Thoracic aorta (tissue), 2 donors: ENCODE measurements around the gene PTPRO. TPM values are rescaled to one million over a fixed set of nuclear protein-coding genes. Genes with fewer than 3 reads are reported as not detected.

ENCODE experiments used
- ATAC-seq: fragments of 150-250 bp; one replicate; pipeline ENCODE4 v1.8.0; 2017; ENCODE audit warnings: low read depth; ENCODE audit not compliant: insufficient number of reproducible peaks, low FRiP score
- DNase-seq: peaks from one replicate; pipeline ENCODE4 v3.0.0-alpha.2; 2020; ENCODE audit warnings: low spot score
- H3K27ac ChIP-seq, 2 donors: fragments of 200-600 bp; sonication (generic); 1 replicate in 1 of 2; 2 replicates in 1 of 2; pipeline ENCODE4 v1.5.1; 2016; ENCODE audit warnings: mild to moderate bottlenecking in 2 of 2, moderate library complexity in 2 of 2
- H3K27me3 ChIP-seq: fragments of 200-600 bp; sonication (generic); replicated peaks from 2 replicates; pipeline ENCODE4 v1.6.0; 2016; ENCODE audit warnings: mild to moderate bottlenecking; ENCODE audit not compliant: insufficient read depth
- H3K36me3 ChIP-seq: fragments of 200-600 bp; sonication (generic); one replicate; pipeline ENCODE4 v1.5.1; 2016
- H3K4me1 ChIP-seq, 2 donors: fragments of 200-600 bp; sonication (generic); 1 replicate in 1 of 2; 2 replicates in 1 of 2; pipeline versions ENCODE4 v1.5.1 to v1.6.0; 2016; ENCODE audit warnings: low read depth in 2 of 2, mild to moderate bottlenecking in 1 of 2; ENCODE audit not compliant: control insufficient read depth in 1 of 2
- H3K4me3 ChIP-seq: fragments of 200-600 bp; sonication (generic); 2 replicates; pipeline ENCODE4 v1.5.1; 2016; ENCODE audit warnings: mild to moderate bottlenecking
- H3K9me3 ChIP-seq: fragments of 200-600 bp; sonication (generic); 2 replicates; pipeline ENCODE4 v1.5.1; 2016
- CTCF ChIP-seq: fragments of 200-600 bp; sonication (generic); IDR thresholded peaks from one replicate; pipeline ENCODE4 v1.5.1; 2019; ENCODE audit warnings: antibody characterized with exemption
- total RNA-seq, 2 donors: library from RNA; depleted of rRNA; stranded (reverse); fragments of >200 nt; gene quantifications; one replicate each; pipeline versions ENCODE4 v1.1.0 to v1.2.3, GENCODE V29; 2016

PTPRO gene
- total RNA-seq, 2 donors from 2014 or later, result 11.9 to 19.5 TPM

GRCh38 chr12:15278816-15279658 lies 43.3 kb upstream of the PTPRO start:
- peak overlapping the region; percentile 12 for H3K4me3 ChIP-seq
- no peaks in the 10 kb centered on the region for H3K36me3 ChIP-seq
- H3K27me3 ChIP-seq, result no peaks in the 10 kb centered on the region
- TF ChIP-seq CTCF, result peak; percentile 27
- H3K4me1 ChIP-seq, result peaks cover 22 to 47% of the 10 kb centered on the region in 2 donors
- ATAC-seq (peak; percentile 86), DNase-seq (peak; percentile 79)
- peak overlapping the region; percentile 84 to 89 for H3K27ac ChIP-seq
- no peaks in the 10 kb centered on the region for H3K9me3 ChIP-seq

- H3K4me1 ChIP-seq, result peaks cover 5 to 29% of the 10 kb centered on the region in 2 donors
- H3K36me3 ChIP-seq, result no peaks in the 10 kb centered on the region
- no peak overlapping the region for H3K27ac ChIP-seq
- no peaks in the 10 kb centered on the region for H3K9me3 ChIP-seq
- H3K27me3 ChIP-seq, result no peaks in the 10 kb centered on the region
- TF ChIP-seq CTCF, result no peak
- H3K4me3 ChIP-seq, result no peak overlapping the region
- DNase-seq (no peak), ATAC-seq (no peak)
These were observed 41.4 kb upstream of the PTPRO start for GRCh38 chr12:15280930-15281329.

- H3K36me3 ChIP-seq, result no peaks in the 10 kb centered on the region
- no peaks in the 10 kb centered on the region for H3K9me3 ChIP-seq
- DNase-seq (no peak), ATAC-seq (no peak)
- no peak overlapping the region for H3K4me3 ChIP-seq
- H3K27me3 ChIP-seq, result no peaks in the 10 kb centered on the region
- TF ChIP-seq CTCF, result no peak
- no peak overlapping the region for H3K27ac ChIP-seq
- no peaks in the 10 kb centered on the region for H3K4me1 ChIP-seq
These were observed 33.1 kb upstream of the PTPRO start for GRCh38 chr12:15289192-15289591.

GRCh38 chr12:15293731-15294130 lies 28.6 kb upstream of the PTPRO start:
- peaks cover 0 to 4% of the 10 kb centered on the region in 2 donors for H3K4me1 ChIP-seq
- TF ChIP-seq CTCF, result no peak
- DNase-seq (no peak), ATAC-seq (no peak)
- no peak overlapping the region for H3K4me3 ChIP-seq
- H3K27ac ChIP-seq, result no peak overlapping the region
- H3K36me3 ChIP-seq, result no peaks in the 10 kb centered on the region
- no peaks in the 10 kb centered on the region for H3K9me3 ChIP-seq
- no peaks in the 10 kb centered on the region for H3K27me3 ChIP-seq

GRCh38 chr12:15299947-15300346 lies 22.4 kb upstream of the PTPRO start:
- no peaks in the 10 kb centered on the region for H3K36me3 ChIP-seq
- no peak for TF ChIP-seq CTCF
- H3K4me1 ChIP-seq, result peaks cover 0 to 4% of the 10 kb centered on the region in 2 donors
- no peak overlapping the region for H3K27ac ChIP-seq
- no peaks in the 10 kb centered on the region for H3K27me3 ChIP-seq
- no peaks in the 10 kb centered on the region for H3K9me3 ChIP-seq
- DNase-seq (no peak), ATAC-seq (no peak)
- no peak overlapping the region for H3K4me3 ChIP-seq
